Activated CD4-positive, alpha-beta memory T cell treated with anti-CD3 and anti-CD28 coated beads, Interleukin-2, amount 10 ng/mL, durations not matched to agents 7 days and 5 days (primary cell): ENCODE data around the gene GAGE12F. TPM values are rescaled to one million over a fixed set of nuclear protein-coding genes. Genes with fewer than 3 reads are reported as not detected.

Experiments used
- total RNA-seq, 2 experiments: library from RNA; stranded (reverse); gene quantifications; one replicate each; pipeline ENCODE4 v1.2.3, GENCODE V29; 2021

The GAGE12F gene
- total RNA-seq, 2 experiments from 2014 or later: not detected

Other genes with a start within 250 kb of the GAGE12F start
- not detected for gene GAGE12J, start 238.8 kb upstream of the GAGE12F start, total RNA-seq
- gene GAGE13, start 229.3 kb upstream of the GAGE12F start, total RNA-seq: not detected
- not detected for gene GAGE12C, start 28.7 kb upstream of the GAGE12F start, total RNA-seq
- gene GAGE12D, start 19.1 kb upstream of the GAGE12F start, total RNA-seq: not detected
- gene GAGE12E, start 9.6 kb upstream of the GAGE12F start, total RNA-seq: not detected
- gene GAGE12G, start 9.6 kb downstream of the GAGE12F start, total RNA-seq: not detected
- gene GAGE12H, start 19.1 kb downstream of the GAGE12F start, total RNA-seq: not detected
- gene GAGE2A, start 28.7 kb downstream of the GAGE12F start, total RNA-seq: not detected
- gene GAGE1, start 38.2 kb downstream of the GAGE12F start, total RNA-seq: not detected
- not detected for gene PAGE1, start 135.1 kb downstream of the GAGE12F start, total RNA-seq